HG02571 (cell line): ENCODE results near the gene AACS.
"Not testable (repeated sequence)": the region's sequence is repeated elsewhere in the genome, so short reads cannot be mapped to it uniquely, and the experiment has no call there.

Source experiments
- ATAC-seq: cut with Tn5 transposase; IDR thresholded peaks from one replicate; pipeline ENCODE4 v1.9.1; 2021; ENCODE audit warnings: mild to moderate bottlenecking, moderate library complexity; ENCODE audit not compliant: unreplicated experiment

The AACS gene

DNA sequence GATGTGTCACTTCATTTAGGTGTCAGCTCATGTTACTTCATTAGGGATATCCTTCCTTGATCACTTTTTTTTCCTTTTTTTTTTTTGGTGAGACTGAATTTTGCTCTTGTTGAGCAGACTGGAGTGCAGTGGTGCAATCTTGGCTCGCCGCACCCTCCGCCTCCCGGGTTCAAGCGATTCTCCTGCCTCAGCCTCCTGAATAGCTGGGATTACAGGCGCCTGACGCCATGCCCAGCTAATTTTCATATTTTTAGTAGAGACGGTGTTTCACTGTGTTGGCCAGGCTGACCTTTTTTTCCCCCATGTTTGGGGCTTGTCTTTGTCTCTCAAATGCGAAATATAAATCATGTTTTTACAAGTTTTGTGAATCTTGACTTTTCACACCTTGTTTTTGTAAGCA is 9.6 kb upstream of the AACS start:
- no peak for ATAC-seq

DNA sequence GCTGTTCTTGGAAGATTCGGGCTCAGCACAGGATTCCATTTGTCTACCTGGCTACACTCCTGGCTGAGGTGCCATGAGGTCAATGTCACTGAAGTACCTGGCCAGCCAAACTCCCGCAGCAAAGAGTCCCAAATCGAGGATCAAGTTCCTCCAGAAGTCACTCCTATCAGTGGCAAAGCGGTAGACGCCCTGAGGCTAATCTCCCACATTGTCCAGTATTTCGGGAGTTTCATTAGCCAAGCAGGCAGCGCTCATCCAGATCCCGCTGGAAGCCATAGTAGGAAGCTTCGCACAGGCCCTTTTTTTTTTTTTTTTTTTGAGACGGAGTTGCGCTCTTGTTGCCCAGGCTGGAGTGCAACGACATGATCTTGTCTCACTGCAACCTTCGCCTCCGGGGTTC is 8.9 kb upstream of the AACS start:
- no peak for ATAC-seq

DNA sequence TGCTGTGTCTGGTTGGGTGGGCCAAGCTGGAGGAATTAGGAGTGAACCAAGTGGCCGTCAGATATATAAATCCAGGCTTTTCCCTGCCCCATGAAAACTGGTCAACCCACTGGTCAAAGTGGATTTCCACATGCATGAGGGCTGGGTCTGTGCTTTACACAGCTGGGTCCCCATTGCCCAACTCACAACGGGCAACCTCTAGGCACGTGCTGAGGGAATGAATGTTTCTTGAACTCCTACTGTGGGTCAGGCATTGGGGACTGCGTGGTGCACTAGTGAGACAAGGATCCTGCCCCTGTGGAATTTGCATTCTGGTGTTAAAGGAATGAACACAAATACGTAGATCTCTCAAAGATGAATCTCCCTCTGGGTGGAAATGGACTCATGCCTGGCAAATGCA is 7.5 kb upstream of the AACS start:
- no peak for ATAC-seq

DNA sequence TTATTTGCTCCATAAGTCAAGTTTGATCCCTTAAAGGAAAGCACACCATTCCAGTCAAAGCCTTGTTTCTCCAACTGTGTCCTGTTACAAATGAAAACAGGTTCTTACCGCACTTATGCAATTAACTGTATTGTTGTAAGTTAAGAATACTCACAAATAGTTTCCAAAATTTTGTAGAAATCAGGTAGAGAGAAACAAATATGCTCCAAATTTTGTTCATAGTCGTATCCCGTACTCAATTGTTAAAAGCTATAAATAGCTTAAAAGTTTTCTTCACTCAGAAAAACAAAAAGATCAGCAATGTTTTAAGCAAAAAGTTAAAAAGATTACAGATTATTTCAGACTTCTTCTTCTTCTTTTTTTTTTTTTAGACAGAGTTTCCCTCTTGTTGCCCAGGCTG is 4.0 kb upstream of the AACS start:
- no peak for ATAC-seq

DNA sequence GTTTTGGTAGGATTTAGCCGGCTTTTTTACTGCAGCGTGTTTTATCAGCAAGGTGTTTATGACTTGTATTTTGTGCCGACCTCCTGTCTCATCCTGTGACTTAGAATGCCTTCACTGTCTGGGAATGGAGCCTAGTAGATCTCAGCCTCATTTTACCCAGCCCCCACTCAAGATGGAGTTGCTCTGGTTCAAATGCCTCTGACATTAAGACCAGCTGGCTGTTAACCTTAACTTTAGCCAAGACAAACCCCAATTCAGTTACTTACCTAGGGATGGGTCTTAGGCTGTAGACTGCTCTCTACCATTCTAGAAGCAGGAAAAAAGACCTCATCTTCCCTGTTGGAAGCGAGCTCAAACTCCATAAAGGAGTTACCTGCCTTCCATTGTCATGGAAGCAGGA is 1.7 kb upstream of the AACS start:
- ATAC-seq: not testable (repeated sequence)

DNA sequence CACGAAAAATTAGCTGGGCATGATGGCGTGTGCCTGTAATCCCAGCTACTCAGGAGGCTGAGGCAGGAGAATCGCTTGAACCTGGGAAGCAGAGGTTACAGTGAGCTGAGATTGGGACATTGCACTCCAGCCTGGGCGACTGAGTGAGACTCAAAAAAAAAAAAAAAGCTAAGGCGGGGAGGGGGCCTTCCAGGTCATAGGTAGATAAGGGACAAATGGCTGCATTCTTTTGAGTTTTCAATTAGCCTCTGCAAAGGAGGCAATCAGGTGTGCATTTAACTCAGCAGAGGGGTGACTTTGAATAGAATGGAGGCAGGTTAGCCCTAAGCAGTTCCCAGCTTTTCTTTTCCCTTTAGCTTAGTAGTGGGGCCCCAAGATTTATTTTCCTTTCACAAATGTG is 743 bp upstream of the AACS start:
- no peak for ATAC-seq

DNA sequence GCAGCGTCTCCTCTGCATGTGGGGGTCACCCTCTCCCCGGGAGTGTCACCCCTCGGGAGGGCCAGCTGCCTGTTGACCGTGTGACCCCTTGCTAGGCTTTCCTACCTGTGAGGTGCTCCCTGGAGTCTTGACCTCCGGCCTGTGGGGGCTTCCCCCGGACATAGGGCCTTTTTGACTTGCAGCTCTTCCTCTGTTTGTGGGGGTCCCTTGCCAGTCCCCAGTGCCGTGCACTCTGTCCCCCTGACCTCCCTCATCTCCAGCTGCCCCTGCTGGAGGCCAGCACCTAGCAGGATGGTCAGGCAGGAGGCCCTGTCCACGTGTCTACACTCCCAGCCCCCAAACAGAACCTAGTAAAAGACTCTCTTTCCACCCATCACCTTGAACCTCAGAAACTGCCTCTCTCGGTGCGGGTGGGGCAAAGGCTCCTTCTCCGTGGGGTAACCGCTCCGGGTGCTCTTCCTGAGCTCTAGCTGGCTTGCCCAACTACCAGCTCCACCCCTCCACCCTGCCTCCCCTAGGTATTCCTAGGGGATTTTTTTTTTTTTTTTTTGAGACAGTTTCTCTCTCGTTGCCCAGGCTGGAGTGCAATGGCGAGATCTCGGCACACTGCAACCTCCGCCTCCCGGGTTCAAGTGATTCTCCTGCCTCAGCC is 810 bp downstream of the AACS start:
- ATAC-seq: no peak

DNA sequence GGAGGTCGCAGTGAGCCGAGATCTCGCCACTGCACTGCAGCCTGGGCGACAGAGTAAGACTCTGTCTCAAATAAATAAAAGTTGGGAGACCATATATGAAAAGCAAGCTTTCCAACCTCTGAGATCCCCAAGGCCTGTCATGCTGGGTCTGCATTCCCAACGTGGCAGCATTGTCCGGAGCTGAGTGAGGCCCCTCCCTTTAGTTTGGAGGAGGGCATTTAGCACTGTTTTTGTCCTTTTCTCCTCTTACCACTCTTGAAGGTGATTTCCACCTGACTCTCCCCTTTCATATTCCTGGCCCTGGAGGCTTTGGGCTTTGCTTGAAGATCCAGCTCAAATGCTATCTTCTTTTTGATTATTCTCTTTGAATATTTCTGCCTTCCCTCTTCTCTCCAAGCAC is 3.2 kb downstream of the AACS start:
- no peak for ATAC-seq

DNA sequence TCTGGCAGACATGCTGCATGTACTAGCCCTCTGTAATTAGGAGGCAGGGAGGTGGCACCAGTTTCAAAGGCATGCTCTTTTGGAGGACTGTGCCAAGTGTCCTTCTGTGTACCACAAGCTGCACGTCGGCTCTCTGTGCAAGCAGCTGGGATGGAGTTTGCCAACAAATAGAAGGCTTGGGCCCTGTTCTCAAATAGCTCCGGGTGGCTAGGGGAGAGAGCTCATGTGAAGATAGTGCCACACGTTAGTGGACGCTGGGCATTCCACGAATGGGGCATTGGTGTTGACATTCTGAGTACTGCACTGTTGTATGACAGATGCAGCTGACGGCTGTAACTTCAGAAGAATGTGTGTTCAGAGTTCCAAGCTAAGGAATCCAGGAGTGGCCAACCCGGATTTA is 4.4 kb downstream of the AACS start:
- ATAC-seq: no peak

DNA sequence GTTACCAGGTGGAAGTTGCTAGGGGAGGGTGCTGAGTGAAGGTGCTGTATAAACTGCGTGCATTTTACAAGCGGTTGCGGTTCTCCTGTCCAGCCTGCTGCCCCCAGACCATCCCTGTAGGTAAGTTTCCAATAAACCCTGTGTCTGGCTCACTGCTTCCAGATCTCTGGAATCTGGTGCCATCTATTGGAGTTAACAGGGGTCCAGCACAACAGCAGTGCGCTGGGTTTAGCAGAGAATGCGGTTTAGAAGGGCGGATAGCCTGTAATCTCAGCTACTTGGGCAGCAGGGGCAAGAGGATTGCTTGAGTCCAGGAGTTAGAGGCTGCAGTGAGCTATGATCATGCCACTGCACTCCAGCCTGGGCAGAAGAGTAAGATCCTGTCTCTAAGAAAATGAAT is 4.9 kb downstream of the AACS start:
- no peak for ATAC-seq

DNA sequence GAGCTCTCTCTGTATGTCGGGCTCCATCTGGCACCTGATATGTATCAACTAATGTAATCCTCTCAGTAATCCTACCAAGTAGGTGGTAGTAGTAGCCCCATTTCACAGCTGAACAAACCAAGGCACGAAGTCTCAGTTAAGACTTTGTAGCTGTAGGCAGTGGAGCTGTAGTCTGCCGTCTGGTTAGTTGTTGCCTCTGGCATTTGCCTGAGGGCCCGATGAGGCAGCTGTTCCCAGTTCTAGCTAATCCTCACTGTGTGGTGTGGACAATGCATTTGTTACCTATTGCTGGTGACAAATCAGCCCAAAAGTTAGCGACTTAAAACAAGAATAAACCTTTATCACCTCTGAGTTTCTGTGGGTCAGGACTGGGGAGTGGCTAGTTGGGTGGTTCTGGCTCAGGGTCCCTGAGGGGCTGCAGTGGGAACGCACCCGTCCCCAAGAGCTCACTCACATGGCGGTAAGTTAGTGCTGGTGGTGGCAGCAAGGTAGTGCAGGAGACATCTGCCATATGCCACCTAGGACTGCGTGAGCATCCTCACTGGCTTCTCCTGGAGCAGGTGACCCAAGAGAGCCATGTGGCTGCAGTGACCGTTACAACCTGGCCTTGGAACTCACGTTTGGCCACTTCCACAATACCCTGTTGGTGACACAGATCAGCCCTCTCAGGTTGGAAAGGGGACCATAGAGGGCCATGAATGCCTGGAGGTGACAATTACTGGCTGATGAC is 5.6 kb downstream of the AACS start:
- ATAC-seq: no peak

DNA sequence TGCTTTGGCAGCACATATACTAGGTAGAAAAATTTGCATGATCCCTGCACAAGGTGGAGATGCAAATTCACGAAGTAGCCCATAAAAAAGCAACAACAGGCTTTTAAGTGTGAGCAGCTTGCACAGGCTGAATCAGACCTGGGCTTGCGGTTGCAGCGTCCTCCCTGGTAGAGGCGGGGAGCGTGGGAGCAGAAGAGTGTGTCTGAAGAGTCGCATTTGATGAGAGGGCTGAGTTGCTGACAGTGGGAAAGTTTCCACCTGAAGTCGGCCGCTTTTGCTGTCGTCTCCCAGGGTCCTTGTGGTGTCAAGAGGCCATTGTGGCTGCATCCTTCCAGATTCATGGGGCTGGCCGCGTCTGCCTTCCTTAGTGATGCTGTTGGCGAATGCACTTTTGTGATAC is 6.2 kb downstream of the AACS start:
- ATAC-seq: no peak

DNA sequence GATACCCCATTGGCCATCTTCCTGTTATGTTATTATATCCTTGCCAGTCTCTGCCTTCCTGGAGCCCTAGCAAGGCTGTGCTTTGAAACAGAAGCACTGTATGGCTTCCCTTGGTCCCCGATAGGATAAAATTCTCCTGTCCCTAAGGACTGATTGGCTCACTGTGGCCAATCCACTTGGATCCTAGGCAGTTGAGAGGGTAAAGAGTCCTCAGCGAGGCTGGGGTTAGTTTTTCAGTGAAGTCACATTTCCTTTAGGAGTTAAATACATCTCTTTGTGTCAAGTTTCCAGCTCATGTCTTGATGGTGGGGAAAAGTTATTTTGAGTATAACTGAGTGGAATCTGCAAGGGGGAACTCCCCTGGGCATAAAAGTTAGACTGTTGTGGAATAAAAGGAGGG is 7.3 kb downstream of the AACS start:
- ATAC-seq: no peak

DNA sequence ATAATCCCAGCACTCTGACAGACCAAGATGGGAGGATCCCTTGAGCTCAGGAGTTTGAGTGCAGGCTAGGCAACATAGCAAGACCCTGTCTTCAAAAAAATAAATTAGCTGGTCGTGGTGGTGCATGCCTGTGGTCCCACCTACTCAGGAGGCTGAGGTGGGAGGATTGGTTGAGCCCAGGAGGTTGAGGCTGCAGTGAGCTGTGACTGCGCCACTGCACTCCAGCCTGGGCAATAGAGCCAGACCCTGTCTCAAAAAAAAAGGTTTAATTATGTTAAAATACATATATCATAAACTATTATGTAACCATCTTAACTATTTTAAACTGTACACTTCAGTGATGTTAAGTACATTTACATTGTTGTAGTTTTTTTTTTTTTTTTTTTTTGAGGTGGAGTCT is 9.1 kb downstream of the AACS start:
- not testable (repeated sequence) for ATAC-seq

DNA sequence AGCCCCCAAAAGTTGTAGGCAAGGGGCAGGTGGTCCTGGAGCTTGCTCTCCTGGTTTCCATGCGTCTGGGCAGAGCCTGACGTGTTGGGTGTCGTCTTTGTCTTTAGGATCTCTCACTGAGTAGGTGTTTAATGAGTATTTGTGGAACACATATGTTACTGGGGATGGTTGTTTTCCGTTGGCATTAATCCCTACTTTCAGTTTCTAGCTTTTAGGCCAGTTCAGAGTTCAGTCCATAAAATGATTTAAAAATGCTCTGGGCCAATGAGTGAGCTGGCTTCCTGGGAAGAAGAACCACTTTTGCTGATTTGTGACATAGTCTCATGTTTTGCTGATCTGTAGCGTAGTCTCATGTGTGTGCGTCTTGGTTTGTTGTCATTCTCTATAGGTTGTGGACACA is 10.9 kb downstream of the AACS start:
- ATAC-seq: no peak

DNA sequence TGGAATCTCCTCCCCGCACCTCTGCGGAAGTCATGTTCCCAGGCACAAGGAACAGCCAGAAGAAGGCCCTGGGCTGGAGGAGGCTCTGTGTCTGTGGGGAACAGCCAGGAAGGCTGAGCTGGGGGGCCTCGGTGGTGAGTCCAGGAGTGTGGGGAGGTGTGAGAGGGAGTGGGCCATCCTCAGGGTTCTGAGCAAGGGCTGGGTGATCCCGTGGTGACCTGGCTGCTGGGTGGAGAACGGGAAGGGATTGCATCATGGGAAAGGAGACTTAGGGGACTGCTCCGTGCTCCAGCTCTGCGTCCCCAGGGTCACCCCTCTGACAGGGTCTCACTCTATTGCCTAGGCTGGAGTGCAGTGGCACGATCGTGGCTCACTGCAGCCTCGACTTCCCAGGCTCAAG is 13.8 kb downstream of the AACS start:
- ATAC-seq: no peak

DNA sequence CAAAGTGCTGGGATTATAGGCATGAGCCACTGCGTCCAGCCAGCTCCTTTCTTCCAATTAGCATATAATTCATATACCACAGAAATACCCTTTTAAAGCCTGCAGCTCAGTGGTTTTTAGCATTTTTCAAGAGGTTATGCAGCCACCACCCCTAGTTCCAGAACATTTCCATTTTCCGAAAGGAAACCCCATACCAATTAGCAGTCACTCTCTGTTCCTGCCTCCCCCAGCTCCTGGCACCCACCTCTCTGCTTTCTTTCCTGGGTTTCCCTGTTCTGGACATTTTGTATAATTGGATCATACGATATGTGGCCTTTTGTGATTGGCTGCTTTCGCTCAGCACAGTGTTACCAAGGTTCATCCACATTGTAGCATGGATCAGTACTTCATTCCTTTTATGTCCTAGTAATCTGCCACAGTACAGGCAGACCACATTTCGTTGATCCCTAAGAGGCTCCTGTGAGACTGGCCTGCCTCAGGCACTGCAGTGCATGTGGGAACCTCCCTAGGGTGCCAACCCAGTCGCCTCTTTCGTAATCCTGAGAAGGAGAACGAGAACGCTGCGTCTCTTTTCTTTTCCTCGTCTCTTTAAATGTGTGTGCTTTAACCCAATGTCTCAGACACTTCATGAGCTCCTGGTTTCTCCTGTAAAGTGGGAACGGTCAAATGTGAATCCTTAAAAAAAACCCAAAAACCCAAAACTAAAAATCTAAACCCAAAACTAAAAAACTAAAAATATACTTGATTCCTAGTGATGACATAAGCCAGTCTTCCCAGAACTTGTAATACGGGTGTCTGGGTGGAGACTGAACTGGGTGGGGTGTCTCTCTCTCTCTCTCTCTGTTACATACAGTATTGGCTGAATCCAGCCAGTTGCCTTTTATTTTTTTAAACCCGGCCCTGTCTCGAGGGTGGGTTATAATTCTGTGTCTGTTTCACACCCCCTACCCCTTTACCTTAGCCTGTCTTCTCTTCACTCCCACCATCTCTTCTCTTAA is 14.7 kb downstream of the AACS start:
- ATAC-seq: no peak

DNA sequence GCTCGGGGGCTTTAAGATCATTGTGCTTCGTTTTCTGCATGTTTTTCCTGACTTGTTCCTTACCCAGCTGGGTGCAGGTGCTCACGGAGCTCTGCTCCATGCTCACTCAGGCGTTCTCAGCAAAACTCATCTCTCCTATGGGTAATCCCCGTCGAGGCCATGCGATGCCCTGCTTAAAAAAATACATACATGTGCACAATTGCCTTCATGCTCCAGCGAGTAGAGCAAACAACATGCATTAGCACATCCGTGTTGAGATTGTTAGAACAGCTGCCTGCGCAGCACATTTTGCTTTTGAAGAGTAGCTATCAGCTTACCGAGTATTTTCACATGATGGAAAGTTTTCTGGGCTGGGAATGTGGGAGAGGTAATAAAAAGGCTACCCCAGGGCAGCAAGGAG is 16.2 kb downstream of the AACS start:
- ATAC-seq: no peak

DNA sequence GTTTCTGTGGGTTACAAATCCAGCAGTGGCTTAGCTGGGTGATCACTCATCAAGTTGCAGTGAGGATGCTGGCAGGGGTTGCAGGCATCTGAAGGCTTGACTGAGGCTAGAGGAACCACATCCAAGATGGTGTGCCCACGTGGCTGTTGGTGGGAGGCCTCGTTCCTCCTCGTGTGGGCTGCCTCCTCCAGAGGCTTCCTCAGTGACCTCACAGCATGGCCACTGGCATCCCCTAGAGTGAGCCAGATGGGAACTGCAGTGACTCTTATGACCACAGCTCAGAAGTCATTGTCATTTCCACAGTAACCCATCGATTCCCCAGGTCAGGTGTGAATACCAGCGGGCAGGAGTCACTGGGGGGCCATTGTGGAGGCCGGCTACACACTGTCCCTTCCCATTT is 17.8 kb downstream of the AACS start:
- ATAC-seq: no peak

DNA sequence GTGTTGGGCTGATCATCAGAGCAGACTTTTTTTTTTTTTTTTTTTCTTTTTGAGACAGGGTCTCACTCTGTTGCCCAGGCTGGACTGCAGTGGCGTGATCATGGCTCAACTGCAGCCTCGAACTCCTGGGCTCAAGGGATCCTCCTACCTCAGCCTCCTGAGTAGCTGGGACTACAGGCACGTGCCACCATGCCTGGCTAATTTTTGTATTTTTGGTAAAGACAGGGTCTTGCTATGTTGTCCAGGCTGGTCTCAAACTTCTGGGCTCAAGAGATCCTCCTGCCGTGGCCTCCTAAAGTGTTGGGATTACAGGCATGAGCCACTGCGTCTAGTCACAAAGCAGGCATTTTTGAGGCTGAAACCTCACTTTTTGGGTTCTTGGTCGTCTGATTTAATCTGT is 23.0 kb downstream of the AACS start:
- ATAC-seq: not testable (repeated sequence)

DNA sequence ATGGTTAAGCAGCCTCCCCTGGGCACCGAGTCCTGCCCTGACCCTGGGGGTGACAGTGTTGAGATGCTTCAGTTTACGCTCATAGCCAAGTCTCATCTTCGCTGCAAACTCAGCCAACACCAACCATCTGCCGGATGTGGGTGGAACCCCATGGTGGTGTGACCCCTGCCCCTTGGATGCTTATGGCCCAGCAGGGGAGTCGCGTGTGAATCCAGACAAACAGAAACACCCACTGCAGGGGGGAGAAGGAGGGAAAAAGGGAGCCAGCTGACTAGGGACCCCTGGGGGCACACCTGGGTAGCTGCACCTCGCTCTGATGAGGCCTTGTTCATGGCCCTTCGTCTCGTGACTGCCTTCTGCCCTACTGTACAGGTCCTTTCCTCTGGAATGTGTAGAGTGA is 23.8 kb downstream of the AACS start:
- ATAC-seq: no peak

DNA sequence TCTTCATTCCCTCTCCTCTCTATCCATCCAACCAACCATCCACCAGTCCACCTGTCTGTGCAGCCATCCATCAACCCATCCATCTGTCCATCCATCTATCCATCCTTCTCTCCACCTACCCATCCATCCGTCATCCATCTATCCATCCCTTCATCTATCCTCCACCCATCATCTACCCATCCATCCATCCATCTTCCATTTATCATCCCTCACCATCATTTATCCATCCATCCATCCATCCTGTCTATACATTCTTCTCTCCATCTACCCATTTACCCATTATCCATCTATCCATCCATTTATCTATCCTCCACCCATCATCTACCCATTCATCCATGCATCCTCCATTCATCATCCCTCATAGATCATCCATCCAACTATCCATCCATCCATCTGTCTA is 24.4 kb downstream of the AACS start:
- ATAC-seq: no peak
